ENCODE results near the gene STIM1.

STIM1 gene

DNA sequence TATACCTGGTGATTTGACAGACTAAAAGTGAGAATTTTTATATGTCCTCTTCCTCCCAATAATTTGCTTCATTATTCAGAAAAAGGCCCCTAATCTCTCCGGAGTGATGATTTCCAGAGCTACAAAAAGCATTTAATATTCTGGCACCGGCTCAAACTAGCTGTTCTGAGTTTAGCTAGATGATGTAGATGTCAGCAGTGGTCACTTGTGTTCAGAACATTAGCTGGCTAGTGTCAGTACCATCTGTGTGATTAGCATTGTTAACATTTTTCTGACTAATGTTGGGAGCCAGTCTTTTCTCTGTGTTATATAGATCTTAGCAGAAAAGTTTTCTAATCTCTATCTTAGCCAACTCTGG lies 170.5 kb downstream of the STIM1 start:
- no peak overlapping the region for H3K4me3 ChIP-seq (ENCODE audit: low read depth, low read length)
- POLR2A ChIA-PET = interaction anchor here (0.8 kb wide), 1 partner anchor 170 kb away, joined by 3 read pairs; the partner anchor contains the start of gene STIM1
- DNase-seq (ENCODE audit: low read depth, low spot score) = no peak
- TF ChIP-seq, protein P1, sequence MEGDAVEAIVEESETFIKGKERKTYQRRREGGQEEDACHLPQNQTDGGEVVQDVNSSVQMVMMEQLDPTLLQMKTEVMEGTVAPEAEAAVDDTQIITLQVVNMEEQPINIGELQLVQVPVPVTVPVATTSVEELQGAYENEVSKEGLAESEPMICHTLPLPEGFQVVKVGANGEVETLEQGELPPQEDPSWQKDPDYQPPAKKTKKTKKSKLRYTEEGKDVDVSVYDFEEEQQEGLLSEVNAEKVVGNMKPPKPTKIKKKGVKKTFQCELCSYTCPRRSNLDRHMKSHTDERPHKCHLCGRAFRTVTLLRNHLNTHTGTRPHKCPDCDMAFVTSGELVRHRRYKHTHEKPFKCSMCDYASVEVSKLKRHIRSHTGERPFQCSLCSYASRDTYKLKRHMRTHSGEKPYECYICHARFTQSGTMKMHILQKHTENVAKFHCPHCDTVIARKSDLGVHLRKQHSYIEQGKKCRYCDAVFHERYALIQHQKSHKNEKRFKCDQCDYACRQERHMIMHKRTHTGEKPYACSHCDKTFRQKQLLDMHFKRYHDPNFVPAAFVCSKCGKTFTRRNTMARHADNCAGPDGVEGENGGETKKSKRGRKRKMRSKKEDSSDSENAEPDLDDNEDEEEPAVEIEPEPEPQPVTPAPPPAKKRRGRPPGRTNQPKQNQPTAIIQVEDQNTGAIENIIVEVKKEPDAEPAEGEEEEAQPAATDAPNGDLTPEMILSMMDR (IDR thresholded peaks at IDR 0.05; ENCODE audit: insufficient read depth, low read length, missing control alignments) = no peak
- CTCF ChIA-PET = interaction anchor here (1.0 to 3.9 kb wide), 3 partner anchors 18 to 171 kb away, joined by 4 to 15 read pairs (median 12); partner anchors contain the start of gene STIM1

DNA sequence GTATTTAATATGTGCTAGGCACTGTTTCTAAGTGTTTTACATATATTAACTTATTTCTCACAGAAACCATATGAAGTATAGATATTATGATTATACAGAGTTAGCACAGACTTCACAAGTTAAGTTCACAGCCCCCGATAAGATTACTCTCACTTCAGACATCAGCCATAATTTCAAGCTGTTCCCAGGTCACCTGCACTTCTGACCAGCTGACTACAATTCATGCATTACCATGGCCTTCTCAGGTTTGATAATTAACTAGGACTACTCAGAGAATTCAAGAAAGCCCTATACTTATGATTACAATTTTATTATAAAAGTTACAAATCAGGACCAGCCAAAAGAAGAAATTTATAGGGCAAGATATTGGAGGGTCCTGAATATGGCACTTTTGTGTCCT lies 170.9 kb downstream of the STIM1 start:
- DNase-seq (ENCODE audit: low read depth, low spot score) = no peak
- ChIA-PET POLR2A (no interaction called here), CTCF (interaction anchor here (2.6 to 3.9 kb wide), 2 partner anchors 46 to 171 kb away, joined by 12 to 15 read pairs; partner anchors contain the start of gene STIM1)
- TF ChIP-seq, protein P1 (IDR thresholded peaks at IDR 0.05; ENCODE audit: insufficient read depth, low read length, missing control alignments) = no peak
- H3K4me3 ChIP-seq (ENCODE audit: low read depth, low read length) = no peak overlapping the region

DNA sequence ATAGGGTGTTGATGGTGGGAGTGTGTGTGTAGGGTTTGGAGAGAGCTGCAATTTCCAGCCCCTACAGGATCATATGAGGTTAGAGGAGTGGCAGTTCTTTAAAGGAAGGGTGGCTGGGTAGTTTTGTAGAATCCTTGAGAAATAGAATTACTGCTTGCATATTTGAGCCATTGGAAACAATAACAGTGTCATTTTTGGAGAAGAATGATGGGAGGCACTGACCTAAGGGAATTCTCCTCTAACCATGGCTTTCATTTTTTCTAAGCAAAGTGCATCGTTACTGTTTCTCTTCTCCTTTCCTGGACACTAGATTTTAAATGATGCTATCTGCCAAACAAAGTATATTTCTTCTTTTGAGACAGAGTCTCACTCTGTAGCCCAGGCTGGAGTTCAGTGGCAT lies 172.3 kb downstream of the STIM1 start:
- TF ChIP-seq, protein P1 (IDR thresholded peaks at IDR 0.05; ENCODE audit: insufficient read depth, low read length, missing control alignments) = no peak
- ChIA-PET CTCF (interaction anchor here (0.6 to 3.9 kb wide), 3 partner anchors 45 to 173 kb away, joined by 3 to 15 read pairs (median 6); partner anchors contain the start of gene STIM1), POLR2A (no interaction called here)
- no peak overlapping the region for H3K4me3 ChIP-seq (ENCODE audit: low read depth, low read length)
- no peak for DNase-seq (ENCODE audit: low read depth, low spot score)

DNA sequence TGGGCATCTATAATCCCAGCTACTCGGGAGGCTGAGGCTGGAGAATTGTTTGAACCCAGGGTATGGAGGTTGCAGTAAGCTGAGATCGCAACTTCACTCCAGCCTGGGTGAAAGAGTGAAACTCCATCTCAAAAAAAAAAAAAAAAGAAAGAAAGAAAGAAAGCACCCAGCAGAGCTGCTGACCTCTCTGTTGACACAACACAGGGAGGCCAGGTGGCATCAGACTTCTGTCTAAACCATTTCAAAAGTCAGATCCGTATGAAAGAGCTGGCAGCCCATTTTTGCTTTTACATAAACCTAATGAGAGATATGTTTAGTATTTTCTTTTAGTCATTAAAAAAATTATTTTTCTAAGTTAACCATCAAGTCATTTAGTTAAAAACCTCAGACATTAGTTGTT lies 174.7 kb downstream of the STIM1 start:
- no peak for DNase-seq (ENCODE audit: low read depth, low spot score)
- TF ChIP-seq, protein P1 (IDR thresholded peaks at IDR 0.05; ENCODE audit: insufficient read depth, low read length, missing control alignments) = no peak
- ChIA-PET POLR2A (no interaction called here), CTCF (interaction anchor here (1.4 kb wide), 1 partner anchor 175 kb away, joined by 9 read pairs; the partner anchor contains the start of gene STIM1)
- H3K4me3 ChIP-seq (ENCODE audit: low read depth, low read length) = no peak overlapping the region

DNA sequence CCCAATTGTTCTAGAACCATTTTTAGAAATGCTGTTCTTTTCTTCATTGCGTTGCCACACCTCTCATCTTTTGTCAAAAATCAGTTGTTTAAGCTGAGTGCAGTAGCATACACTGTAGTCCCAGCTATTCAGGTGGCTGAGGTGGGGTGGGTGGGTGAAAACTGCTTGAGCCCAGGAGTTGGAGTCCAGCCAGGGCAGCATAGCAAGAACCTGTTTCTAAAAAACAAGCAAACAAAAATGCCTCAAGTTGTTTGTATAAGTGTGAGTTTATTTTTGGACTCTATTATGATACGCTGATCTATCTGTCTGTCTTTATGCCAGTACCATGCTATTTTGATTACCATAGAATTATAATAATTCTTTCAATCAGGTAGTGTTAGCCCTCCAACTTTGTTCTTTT lies 176.6 kb downstream of the STIM1 start:
- TF ChIP-seq, protein P1 (IDR thresholded peaks at IDR 0.05; ENCODE audit: insufficient read depth, low read length, missing control alignments) = no peak
- no peak for DNase-seq (ENCODE audit: low read depth, low spot score)
- CTCF ChIA-PET = no interaction called here
- POLR2A ChIA-PET = no interaction called here
- no peak overlapping the region for H3K4me3 ChIP-seq (ENCODE audit: low read depth, low read length)

DNA sequence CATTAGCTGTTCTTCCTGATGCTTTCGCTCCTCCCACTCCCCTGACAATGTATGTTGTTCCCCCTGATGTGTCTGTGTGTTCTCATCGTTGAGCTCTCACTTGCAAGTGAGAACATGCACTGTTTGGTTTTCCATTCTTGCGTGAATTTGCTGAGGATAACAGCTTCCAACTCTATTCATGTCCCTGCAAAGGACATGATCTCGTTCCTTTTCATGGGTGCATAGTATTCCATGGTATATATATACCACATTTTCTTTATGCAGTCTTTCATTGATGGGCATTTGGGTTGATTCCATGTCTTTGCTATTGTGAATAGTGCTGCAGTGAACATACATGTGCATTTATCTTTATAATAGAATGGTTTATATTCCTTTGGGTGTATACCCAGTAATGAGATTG lies 180.5 kb downstream of the STIM1 start:
- POLR2A ChIA-PET = no interaction called here
- DNase-seq (ENCODE audit: low read depth, low spot score) = no peak
- TF ChIP-seq, protein P1 (IDR thresholded peaks at IDR 0.05; ENCODE audit: insufficient read depth, low read length, missing control alignments) = no peak
- CTCF ChIA-PET = interaction anchor here (0.9 to 1.2 kb wide), 2 partner anchors 187 to 194 kb away, joined by 3 to 4 read pairs; no protein-coding TSS in a partner anchor
- H3K4me3 ChIP-seq (ENCODE audit: low read depth, low read length) = no peak overlapping the region
